HT1080 (cell line): ENCODE measurements around the gene SHB. TPM values are rescaled to one million over a fixed set of nuclear protein-coding genes. Genes with fewer than 3 reads are reported as not detected.
A peak's percentile ranks its signal among the peaks of the same experiment; 100 is the strongest.

Source experiments
- DNase-seq: peaks from one replicate; pipeline ENCODE4 v3.0.0-alpha.2; 2015; ENCODE audit warnings: low read depth
- total RNA-seq: library from RNA; depleted of rRNA; stranded (reverse); fragments of >200 nt; shearing (Covaris generic); gene quantifications from 2 replicates; pipeline ENCODE4 v1.2.3, GENCODE V29; 2014

SHB gene
- total RNA-seq, 1 experiment from 2014 or later: 42.8 TPM

- DNase-seq: no peak
These were observed 114.4 kb downstream of the SHB start for GRCh38 chr9:37954581-37954981.

GRCh38 chr9:37953775-37954437 is 115.1 kb downstream of the SHB start:
- peak; percentile 99 for DNase-seq

GRCh38 chr9:37953206-37953774 is 115.7 kb downstream of the SHB start:
- DNase-seq: no peak

GRCh38 chr9:37952731-37953130 is 116.3 kb downstream of the SHB start:
- DNase-seq: peak; percentile 65

GRCh38 chr9:37951671-37952449 is 117.2 kb downstream of the SHB start:
- DNase-seq: no peak

GRCh38 chr9:37950561-37950960 is 118.5 kb downstream of the SHB start:
- no peak for DNase-seq

- peak; percentile 57 for DNase-seq
These were observed 119.5 kb downstream of the SHB start for GRCh38 chr9:37949576-37949975.

GRCh38 chr9:37948417-37948980 is 120.5 kb downstream of the SHB start:
- no peak for DNase-seq

- no peak for DNase-seq
These were observed 121.0 kb downstream of the SHB start for GRCh38 chr9:37947977-37948376.

- DNase-seq: no peak
These were observed 121.6 kb downstream of the SHB start for GRCh38 chr9:37947471-37947870.

- DNase-seq: no peak
These were observed 122.1 kb downstream of the SHB start for GRCh38 chr9:37946971-37947370.

GRCh38 chr9:37946041-37946440 is 123.0 kb downstream of the SHB start:
- DNase-seq: no peak

- DNase-seq: peak; percentile 78
These were observed 124.2 kb downstream of the SHB start for GRCh38 chr9:37944671-37945481.

GRCh38 chr9:37944266-37944650 is 124.8 kb downstream of the SHB start:
- no peak for DNase-seq

GRCh38 chr9:37943345-37944265 is 125.4 kb downstream of the SHB start:
- peak; percentile 94 for DNase-seq

- peak; percentile 23 for DNase-seq
These were observed 126.2 kb downstream of the SHB start for GRCh38 chr9:37942621-37943344.

- DNase-seq: no peak
These were observed 127.8 kb downstream of the SHB start for GRCh38 chr9:37941253-37941652.

- no peak for DNase-seq
These were observed 129.4 kb downstream of the SHB start for GRCh38 chr9:37939575-37940095.
